ENCODE measurements around the gene METTL23.

DNA sequence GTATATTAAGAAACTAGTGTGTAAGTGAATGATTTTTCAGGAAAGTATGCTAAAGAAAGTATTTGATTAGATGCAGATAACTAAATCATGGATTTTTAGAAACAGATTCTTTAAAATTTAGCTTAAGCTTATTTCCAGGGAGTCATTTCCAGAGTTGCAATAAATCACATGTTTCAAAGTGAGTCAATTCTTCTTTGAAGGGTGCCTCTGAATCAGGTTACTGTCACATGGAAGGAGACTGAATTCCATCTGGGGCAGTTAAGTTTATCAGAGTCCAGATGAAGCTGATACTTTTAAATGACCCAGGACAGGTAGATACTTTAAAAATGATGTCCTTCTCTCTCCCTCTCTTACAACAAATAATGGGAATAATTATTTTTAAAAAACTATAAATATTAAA lies 16.3 kb downstream of the METTL23 start:
- TF ChIP-seq, protein P1, sequence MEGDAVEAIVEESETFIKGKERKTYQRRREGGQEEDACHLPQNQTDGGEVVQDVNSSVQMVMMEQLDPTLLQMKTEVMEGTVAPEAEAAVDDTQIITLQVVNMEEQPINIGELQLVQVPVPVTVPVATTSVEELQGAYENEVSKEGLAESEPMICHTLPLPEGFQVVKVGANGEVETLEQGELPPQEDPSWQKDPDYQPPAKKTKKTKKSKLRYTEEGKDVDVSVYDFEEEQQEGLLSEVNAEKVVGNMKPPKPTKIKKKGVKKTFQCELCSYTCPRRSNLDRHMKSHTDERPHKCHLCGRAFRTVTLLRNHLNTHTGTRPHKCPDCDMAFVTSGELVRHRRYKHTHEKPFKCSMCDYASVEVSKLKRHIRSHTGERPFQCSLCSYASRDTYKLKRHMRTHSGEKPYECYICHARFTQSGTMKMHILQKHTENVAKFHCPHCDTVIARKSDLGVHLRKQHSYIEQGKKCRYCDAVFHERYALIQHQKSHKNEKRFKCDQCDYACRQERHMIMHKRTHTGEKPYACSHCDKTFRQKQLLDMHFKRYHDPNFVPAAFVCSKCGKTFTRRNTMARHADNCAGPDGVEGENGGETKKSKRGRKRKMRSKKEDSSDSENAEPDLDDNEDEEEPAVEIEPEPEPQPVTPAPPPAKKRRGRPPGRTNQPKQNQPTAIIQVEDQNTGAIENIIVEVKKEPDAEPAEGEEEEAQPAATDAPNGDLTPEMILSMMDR (IDR thresholded peaks at IDR 0.05): no peak
- no peak for TF ChIP-seq POLR2A (IDR thresholded peaks at IDR 0.05)

All from adrenal gland (tissue), 5 donors.